GM12873 (cell line): Measurements from ENCODE around the gene PDE8B.

Experiments
- TF ChIP-seq, protein P1 (sequence below): IDR thresholded peaks from 2 replicates; pipeline ENCODE4 v1.5.1; 2012; ENCODE audit warnings: low read depth, mild to moderate bottlenecking, moderate library complexity, low read length, control low read depth; ENCODE audit not compliant: insufficient read depth; ENCODE audit errors: missing control alignments

Gene PDE8B

DNA sequence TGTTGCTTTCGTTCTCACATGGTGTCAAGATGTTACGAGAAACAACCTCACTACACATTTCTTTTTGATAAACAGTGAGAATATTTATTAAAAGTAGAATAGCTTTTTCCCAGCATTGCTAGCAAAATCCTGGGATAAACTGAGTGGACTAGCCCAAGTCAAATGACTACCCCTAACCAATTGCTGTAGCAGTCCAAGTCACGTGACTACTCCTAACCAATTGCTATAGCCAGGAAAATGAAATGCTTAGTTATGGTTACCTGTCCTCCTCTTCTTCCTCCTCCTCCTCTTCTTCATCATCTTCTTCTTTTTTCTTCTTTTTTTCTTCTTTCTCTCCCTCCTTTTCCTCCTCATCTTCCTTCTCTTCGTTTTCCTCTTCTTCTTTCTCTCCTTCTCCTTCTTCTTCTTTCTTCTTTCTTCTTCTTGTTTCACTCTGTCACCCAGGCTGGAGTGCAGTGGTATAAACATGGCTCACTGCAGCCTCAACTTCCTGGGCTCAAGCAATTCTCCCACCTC is 85.4 kb downstream of the PDE8B start:
- TF ChIP-seq, protein P1, sequence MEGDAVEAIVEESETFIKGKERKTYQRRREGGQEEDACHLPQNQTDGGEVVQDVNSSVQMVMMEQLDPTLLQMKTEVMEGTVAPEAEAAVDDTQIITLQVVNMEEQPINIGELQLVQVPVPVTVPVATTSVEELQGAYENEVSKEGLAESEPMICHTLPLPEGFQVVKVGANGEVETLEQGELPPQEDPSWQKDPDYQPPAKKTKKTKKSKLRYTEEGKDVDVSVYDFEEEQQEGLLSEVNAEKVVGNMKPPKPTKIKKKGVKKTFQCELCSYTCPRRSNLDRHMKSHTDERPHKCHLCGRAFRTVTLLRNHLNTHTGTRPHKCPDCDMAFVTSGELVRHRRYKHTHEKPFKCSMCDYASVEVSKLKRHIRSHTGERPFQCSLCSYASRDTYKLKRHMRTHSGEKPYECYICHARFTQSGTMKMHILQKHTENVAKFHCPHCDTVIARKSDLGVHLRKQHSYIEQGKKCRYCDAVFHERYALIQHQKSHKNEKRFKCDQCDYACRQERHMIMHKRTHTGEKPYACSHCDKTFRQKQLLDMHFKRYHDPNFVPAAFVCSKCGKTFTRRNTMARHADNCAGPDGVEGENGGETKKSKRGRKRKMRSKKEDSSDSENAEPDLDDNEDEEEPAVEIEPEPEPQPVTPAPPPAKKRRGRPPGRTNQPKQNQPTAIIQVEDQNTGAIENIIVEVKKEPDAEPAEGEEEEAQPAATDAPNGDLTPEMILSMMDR: no peak

DNA sequence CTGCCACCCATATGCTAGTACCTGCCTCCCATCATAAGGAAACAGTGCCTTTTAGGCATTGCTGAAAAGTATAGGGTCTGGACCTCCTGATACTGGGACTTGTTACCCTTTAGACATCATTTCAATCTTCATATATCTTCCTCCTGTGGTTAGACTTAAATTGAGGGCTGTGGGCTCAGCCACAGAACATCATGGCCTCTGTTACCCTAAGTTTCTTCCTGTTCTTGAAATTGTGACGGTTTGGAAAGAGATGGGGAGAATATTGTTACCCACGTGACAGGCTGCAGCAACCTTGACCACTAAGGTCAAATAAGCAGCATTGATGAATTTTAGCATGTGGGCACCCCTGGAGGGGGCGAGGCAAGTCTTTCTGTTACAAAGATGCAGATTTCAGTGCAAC is 87.7 kb downstream of the PDE8B start:
- TF ChIP-seq, protein P1: no peak

GRCh38 chr5:77300451-77300850 is 90.0 kb downstream of the PDE8B start:
- TF ChIP-seq, protein P1: no peak

- TF ChIP-seq, protein P1: no peak
Observed at GRCh38 chr5:77301447-77301883, 91.0 kb downstream of the PDE8B start.

- TF ChIP-seq, protein P1: no peak
Observed at GRCh38 chr5:77302247-77302646, 91.8 kb downstream of the PDE8B start.

GRCh38 chr5:77302653-77303052 is 92.2 kb downstream of the PDE8B start:
- TF ChIP-seq, protein P1: no peak

DNA sequence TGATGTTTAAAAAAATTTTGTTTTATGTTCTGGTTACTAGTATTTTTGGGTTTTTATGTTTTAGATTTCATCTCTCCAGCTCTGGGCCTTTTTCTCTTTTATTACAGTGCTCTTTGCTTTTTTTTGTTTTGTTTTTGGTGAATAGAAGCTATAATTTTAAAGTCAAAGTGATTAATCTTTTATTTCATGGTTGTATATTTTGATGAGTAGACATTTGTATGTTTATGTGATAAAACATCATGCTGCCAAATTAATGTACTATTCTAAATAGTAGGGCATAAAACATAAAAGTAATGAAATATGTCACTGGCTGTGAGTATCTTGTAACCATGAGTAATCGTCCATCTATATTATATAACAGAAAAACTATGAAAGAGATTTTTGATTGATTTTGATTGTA is 93.9 kb downstream of the PDE8B start:
- TF ChIP-seq, protein P1: no peak

GRCh38 chr5:77305222-77305846 is 94.9 kb downstream of the PDE8B start:
- TF ChIP-seq, protein P1: no peak
